Epidermal melanocyte (primary cell): ENCODE measurements around the gene PAGE2B.
"Not testable (repeated sequence)": the region's sequence is repeated elsewhere in the genome, so short reads cannot be mapped to it uniquely, and the experiment has no call there.

Experiments used
- DNase-seq: peaks from one replicate; pipeline ENCODE4 v3.0.0; 2011; ENCODE audit warnings: low spot score; ENCODE audit not compliant: insufficient read length

The PAGE2B gene, protein sequence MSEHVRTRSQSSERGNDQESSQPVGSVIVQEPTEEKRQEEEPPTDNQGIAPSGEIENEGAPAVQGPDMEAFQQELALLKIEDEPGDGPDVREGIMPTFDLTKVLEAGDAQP

DNA sequence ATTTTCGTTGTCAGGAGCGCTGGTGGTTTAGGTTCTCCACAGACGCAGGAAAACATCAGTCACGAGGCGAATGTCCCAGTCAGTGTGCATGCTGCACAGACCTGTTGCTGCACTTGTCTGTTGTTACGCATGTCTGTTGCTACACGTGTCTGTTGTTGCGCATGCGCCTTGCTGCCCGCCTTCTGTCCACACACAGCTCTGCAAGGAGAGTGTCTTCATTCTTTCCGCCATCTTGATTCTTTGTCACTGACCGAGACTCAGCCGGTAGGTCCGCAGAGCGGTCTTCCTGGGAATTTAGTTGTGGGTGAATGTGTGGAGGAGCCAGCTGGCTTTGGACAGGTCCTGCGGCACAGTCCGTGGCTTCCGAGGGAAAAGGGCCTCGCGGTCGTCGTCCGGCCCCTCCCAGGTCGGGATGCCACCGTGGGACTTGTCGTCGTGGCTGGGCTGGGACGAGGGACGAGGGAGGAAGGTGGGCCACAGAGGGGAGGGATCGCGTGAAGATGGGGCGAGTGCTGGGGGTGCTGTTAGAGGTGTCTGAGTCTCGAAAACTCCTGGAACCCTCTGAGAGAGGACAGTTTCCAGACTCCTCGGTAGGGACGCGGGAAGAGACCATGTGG lies at the start of gene PAGE2B:
TSS of gene PAGE2B (plus strand) at position 180 of the 617 bp plus-strand sequence. CDS start 1,012 bp downstream, outside the sequence.
- no peak for DNase-seq

DNA sequence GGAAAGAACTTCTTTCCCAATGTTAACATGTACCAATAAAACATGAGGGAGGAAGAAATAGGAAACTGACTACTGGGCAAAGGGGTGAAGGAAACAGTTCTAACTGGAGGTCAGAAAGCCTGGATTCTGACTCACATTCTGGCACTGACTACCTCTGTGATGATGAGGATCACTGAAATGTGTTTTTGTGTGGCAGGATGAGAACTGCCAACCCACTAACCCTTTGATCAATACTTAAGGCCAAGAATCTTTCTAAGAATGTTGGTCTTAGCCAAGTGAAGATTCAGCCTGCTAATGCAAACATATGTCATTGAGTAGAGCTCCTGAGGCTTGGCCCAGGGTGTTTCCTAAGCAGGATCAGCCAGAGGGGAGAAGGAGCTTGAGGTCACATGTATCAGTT lies 48.7 kb upstream of the PAGE2B start:
- no peak for DNase-seq

DNA sequence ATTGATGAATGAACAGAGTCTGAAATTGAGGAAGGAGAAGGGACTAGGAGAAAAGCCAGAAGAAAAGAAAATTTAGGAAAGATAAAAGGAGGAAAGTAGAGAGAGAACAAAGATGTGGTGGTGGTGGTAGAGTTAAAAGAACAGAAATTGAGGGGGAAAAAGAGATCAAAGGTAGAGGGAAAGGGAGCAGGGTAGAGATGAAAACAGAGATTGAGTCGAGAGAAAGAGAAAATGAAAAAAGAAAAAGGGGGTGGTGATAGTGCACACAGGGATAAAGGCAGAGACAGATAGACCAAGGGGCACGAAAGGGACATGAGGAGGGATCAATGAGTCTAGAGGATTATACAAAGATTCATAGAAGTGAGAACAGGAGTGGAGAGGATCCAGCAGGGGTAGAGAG lies 48.0 kb upstream of the PAGE2B start:
- no peak for DNase-seq

DNA sequence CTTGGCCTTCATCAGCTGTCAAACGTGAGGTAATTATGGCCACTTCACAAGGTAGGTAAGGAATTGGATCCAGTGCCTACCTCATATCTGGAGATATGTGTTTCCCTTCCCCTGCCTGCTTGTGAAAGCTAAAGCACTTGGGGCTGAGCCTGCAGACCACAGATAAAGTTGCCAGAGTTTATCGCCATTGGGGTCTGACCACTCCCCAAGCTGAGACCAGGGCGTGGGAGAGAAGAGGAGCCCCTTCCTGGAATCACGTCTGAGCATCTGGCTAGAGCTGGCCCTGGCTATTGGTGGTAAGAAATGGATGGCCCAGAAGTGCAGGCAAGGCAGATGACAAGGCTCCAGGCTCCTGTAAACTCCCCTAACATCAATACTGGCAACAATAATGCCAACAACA lies 46.8 kb upstream of the PAGE2B start:
- no peak for DNase-seq

DNA sequence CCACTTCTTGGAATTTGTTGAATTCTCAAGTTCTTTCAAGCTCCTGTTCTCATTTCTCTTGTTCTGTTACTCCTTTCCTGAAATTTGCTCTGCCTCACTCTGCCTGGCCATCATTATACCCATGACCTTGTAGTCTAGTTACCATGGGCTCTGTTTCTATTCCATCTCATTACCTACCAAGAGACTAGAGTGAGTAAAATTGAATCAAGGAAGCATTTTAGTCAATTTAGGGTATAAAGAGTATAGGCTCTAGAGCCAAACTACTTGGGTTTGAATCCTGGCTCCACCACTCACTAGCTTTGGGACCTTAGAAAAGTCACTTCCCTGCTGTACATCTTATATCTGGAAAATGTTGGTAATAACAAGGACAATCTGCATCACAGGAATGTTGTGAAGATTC lies 46.2 kb upstream of the PAGE2B start:
- no peak for DNase-seq

DNA sequence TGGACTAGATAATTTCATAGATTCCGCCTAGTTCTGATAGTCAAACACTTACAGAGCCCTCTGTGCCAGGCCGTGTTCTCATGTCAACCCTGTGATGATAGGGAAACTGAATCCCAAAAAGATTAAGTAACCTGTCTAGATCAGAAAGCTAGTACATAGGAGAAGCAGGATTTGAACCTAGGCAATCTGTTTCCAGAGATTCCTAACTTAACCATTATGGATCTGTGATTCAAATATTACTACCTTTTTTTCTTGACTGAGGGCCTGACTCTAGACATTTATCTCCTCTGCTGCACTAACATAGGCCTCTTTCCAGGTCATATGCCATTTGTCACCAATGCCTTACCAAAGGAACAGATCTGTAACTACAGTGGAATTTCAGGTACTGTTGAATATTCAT lies 45.5 kb upstream of the PAGE2B start:
- DNase-seq: no peak

DNA sequence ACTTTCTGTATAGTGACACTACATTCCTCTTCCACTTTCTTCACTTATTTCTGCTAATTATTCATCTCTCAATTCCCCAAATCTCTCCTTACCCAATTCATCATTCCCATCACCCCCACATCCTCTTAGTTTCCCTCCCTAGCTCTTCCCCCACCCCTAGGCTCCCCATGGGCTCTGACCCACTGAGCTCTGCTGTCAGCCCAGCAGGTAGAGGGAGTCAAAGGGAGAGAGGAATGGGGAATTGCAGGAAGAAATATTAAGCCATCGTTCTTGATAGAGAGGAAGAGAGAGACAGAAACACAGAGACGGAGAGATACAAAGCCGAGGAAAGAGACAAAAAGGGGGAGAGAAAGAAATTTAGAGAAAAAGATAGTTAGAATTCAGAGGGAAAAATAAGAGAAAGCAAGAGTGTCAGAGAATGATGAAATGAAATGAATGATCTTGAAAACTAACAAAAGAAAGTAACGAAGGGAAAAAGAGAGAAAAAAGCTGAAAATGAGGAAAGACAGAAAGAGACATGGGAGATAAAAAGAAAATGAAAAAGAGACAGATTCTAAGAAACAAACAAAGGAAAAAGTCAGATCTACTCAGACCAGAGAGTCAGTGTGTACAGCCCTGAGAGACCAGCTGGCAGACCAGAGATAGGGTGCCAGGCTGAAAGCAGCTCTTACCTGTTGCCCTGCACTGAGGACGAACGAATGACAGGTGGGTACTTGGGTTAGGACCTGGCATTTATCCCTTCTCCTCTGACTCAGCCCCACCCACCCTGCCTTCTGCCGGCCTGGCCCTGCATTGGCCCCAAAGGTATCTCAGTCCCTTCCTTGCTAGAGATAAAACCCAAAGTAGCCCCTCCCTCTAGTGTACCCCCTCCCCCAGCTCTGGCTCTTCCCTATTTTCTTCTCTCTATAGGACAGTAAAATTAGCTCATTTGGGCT lies 44.3 kb upstream of the PAGE2B start, which contains the start of gene ALAS2:
TSS of gene ALAS2 (minus strand) at position 707 of the 935 bp plus-strand sequence. CDS start 4,977 bp downstream, outside the sequence.
- no peak for DNase-seq

DNA sequence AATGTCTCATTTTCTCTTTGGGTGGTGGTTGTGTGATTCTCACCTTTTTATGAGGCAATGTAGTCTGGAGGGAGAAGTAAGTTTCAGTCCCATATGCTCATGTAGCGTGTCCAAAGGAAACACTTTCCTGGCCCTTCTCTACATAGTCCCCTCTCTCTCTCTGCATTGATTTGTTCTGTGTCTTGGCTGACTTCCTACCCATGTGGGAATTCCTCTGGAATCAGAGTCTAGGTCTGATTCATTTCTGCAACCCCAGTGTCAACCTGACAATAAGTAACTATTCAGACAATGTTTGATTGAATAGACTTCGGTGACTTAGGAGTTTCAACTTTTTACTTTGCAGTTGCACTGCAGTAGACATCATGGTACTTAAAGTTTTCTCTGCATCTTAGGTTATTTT lies 41.4 kb upstream of the PAGE2B start:
- no peak for DNase-seq

DNA sequence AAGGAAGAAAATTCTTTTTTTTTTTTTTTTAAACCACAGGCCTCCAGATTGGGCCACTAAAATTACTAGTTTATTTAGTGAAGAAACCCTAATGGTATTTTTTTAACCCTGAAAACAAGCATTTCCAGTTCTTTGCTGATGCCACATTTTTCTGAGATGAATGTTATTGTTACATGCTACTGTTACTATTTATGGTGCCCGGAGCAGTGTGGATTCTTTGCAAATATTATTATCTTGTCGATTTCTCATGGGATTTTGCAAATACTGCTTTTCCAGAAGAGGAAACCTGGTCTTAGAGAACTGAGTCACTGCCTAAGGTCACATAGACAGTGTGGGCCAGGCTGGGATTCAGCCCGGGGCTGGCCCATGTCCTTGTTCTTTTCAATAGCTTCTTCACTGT lies 35.4 kb upstream of the PAGE2B start:
- DNase-seq: no peak

DNA sequence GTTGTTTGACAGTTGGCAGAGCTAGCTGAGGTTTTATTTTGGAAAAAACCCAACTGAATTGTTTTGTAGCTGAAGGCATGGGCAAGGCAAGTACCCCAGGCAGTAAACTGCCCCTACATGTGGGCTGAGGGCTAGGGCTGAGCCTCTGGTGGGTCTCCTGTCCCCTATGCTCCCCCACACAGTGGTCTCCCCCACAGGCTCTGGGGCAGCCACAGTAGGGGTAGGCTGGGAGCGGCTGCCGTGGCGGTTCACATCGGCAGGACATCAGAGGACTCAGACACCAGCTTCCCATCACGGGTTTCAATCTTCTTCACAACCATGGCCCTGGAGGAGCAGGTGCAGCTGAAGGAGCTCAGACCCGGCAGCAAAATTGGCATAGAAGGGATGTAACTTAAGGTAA lies 33.3 kb upstream of the PAGE2B start:
- DNase-seq: no peak

DNA sequence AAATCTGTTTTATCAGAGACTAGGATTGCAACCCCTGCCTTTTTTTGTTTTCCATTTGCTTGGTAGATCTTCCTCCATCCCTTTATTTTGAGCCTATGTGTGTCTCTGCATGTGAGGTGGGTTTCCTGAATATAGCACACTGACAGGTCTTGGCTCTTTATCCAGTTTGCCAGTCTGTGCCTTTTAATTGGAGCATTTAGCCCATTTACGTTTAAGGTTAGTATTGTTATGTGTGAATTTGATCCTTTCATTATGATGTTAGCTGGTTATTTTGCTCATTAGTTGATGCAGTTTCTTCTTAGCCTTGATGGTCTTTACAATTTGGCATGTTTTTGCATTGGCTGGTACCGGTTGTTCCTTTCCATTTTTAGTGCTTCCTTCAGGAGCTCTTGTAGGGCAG lies 24.2 kb upstream of the PAGE2B start:
- DNase-seq: not testable (repeated sequence)

DNA sequence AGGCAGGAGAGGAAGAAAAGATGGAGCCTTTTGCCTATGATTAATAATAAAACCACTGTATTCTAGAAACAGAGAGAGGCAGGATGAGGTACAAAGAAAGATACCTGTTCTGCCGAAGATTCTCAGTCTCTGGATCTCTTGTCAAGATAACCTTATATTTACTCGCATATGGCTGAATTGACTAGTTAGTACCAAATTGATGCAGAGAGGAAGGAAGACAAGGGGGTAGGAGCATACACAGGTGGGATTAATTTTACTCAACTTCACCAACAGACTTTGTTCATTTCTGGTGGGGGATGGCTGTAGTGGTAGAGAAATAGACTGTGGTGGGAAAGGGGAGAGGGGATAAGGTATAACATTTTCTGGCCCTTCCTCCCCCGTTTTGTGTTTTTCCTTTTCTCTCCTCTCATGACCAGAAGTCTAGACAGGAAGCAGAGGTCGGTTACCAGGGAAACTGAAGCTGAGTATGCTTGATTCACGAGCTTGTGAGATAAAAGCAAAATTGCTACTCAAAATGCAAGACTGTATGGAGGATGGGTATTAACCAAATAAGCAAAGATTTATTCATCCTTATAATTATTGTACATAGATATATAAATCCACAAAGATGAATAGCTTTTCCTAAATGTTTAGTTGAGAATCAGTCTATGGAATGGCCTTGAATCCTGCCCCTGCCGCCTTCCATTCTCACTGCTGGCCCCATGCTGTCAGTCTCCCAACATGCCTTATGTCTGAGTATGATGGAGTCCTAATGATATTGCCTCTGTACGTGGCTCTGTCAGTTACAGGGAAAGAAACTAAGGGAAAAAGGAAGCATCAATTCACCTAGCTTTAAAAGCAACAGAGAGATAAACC lies 17.8 kb upstream of the PAGE2B start:
- no peak for DNase-seq

DNA sequence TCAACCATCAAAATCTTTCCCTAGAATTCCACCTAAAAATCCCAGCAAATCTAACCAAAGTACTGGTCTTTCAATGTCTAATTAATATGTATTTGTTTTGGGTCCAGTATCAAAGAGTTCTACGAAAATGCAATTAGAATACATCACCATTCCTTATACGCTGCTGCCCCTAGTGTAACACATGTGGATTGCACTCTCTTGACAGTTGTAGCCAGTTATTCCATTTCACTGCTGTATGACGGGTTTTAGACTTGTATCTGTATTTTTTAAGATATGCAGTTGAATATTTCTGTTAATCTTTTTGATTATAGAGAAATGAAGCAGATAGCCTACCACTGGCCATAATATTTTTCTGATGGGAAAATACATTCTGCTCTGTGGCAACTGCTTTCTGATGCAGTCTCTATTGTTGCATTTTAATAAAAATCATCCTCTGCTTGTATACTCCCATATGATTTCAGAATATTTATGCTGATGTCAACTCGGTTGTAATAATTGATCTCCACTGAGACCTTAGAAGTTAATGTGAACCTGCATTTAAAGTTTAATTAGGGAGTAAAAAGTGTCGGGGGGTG lies 17.1 kb upstream of the PAGE2B start:
- DNase-seq: no peak

DNA sequence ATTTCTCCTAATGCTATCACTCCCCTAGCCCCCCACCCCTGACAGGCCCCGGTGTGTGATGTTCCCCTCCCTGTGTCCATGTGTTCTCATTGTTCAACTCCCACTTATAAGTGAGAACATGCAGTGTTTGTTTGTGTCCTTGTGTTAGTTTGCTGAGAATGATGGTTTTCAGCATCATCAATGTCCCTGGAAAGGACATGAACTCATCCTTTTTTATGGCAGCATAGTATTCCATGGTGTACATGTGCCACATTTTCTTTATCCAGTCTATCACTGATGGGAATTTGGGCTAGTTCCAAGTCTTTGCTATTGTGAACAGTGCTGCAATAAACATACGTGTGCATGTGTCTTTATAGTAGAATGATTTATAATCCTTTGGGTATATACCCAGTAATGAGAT lies 7.7 kb upstream of the PAGE2B start:
- DNase-seq: not testable (repeated sequence)

DNA sequence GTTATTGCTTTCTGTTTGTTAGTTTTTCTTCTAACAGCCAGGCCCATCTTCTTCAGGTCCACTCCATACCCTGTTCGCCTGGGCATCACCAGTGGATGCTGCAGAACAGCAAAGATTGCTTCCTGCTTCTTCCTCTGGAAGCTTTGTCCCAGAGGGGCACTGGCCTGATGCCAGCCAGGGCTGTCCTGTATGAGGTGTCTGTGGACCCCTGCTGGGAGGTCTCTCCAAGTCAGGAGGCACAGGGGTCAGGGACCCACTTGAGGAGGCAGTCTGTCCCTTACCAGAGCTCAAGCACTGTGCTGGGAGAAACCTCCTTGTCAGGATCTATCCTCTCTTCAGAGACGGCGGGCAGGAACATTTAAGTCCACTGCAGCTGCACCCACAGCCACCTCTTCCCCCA lies 2.5 kb upstream of the PAGE2B start:
- no peak for DNase-seq

DNA sequence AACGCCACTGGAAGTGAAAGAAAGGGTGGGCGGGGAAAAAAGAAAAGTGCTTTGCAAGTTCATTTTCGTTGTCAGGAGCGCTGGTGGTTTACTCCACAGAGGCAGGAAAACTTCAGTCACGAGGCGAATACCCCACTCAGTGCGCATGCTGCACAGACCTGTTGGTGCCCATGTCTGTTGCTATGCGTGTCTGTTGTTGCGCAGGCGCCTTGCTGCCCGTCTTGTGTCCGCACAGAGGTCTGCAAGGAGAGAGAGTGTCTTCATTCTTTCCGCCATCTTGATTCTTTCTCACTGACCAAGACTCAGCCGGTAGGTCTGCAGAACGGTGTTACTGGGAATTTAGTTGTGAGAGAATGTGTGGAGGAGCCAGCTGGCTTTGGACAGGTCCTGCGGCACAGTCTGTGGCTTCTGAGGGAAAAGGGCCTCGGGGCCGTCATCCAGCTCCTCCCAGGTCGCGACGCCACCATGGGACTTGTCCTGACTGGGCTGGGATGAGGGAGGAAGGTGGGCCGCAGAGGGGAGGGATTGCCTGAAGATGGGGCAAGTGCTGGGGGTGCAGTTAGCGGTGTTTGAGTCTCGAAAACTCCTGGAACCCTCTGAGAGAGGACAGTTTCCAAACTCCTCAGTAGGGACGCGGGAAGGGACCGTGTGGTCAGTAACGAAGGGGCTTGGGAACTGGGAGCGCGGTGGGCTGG lies 14.1 kb downstream of the PAGE2B start, which contains the start of gene PAGE2:
TSS of gene PAGE2 (plus strand) at position 224 of the 695 bp plus-strand sequence. CDS start 1,003 bp downstream, outside the sequence.
- no peak for DNase-seq

DNA sequence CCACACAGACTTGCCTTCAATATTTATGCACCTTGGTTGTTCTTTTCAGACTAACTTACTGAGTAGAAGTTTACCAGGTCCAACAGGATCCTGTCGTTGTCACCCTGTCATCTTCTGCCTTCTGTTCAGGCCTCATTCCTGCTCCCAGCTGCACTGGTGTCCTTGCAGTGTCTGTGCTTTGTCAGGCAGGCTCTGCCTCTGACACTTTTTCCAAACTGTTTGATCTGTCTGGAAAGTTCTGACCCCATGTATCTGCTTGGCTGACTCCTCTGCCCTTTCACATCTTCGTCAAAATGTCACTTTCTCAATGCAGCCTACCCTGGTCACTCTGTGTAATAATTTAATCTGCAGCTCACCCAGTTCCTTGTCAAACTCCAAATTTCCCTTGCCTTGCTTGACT lies 23.9 kb downstream of the PAGE2B start:
- DNase-seq: no peak

DNA sequence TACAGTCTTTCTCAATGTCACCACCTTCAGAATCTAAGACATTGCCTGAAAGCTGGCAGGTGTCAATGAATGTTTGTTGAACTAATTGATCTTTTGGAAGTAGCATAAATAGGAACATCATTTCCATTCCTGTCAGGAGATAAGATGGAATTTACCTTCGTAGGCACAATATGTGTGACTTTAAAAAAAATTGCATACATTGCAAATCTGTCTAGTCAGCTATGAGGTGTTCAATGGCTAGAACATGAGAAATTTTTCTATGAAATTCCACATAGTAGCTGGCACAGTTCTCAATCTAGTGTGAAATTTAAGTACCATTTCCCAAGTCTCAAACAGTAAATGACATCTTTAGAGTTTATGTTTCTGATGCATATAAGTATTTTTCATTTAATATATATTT lies 24.3 kb downstream of the PAGE2B start:
- DNase-seq: no peak

DNA sequence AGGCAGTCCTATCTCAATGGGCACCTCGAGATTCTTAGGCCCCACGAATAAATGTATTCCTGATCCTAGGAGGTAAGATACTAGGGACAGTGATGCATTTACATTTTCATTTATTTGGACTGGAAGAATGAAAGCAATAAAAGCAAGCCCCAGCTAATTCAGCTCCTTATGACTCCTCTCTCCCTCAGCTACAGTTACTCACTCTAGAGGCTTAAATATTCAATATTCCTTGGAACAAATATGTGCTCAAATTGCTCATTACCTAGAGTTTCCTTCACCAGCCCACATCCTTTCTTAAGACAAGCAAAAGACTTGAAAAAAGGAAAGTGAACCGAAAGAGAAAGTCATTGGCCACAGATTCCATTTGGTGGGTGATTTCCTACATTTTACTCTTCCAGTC lies 27.9 kb downstream of the PAGE2B start:
- no peak for DNase-seq

DNA sequence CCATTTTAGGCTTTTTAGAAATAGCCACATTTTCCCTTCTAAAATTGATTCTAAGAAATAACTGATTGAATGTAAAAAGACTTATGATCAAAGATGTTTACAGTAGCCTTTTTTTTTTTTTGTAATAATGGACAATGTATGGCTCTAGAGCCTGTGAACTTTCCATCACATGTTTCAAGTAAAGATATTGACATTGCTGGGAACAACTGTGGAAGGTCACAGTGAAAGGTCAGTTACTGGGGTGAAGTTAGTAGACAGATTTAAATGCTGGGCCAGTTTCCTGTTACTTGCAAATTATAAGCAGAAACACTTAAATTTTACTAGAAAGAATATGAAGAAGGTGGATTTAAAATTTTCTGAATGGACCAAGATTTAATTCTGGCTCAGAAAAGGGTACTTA lies 32.4 kb downstream of the PAGE2B start:
- DNase-seq: no peak
